Measurements from ENCODE around the gene TTC23.

The TTC23 gene

GRCh38 chr15:99126930-99127329, 122.5 kb downstream of the TTC23 start:
- H3K79me2 ChIP-seq (ENCODE audit: insufficient read depth, low read depth), result no peaks in the 10 kb centered on the region
- no peak overlapping the region for H3K4me3 ChIP-seq (IDR thresholded peaks at IDR 0.05; ENCODE audit: insufficient read depth, low read depth, low read length)
- no peak overlapping the region for H3K4me2 ChIP-seq
- H3K36me3 ChIP-seq (ENCODE audit: insufficient read depth), result no peaks in the 10 kb centered on the region
- H3K27me3 ChIP-seq (ENCODE audit: insufficient read depth, low read depth), result no peaks in the 10 kb centered on the region
- H3K9ac ChIP-seq, result no peak overlapping the region
- H4K20me1 ChIP-seq (ENCODE audit: insufficient read depth), result no peaks in the 10 kb centered on the region
- H3K4me1 ChIP-seq (ENCODE audit: low read depth, poor library complexity, severe bottlenecking), result peaks cover 24% of the 10 kb centered on the region
- no peak overlapping the region for H3K27ac ChIP-seq
- TF ChIP-seq, protein P1, sequence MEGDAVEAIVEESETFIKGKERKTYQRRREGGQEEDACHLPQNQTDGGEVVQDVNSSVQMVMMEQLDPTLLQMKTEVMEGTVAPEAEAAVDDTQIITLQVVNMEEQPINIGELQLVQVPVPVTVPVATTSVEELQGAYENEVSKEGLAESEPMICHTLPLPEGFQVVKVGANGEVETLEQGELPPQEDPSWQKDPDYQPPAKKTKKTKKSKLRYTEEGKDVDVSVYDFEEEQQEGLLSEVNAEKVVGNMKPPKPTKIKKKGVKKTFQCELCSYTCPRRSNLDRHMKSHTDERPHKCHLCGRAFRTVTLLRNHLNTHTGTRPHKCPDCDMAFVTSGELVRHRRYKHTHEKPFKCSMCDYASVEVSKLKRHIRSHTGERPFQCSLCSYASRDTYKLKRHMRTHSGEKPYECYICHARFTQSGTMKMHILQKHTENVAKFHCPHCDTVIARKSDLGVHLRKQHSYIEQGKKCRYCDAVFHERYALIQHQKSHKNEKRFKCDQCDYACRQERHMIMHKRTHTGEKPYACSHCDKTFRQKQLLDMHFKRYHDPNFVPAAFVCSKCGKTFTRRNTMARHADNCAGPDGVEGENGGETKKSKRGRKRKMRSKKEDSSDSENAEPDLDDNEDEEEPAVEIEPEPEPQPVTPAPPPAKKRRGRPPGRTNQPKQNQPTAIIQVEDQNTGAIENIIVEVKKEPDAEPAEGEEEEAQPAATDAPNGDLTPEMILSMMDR (conservative IDR thresholded peaks at IDR 0.05; ENCODE audit: low read depth, low read length), result no peak
- no peak overlapping the region for H2AFZ ChIP-seq (ENCODE audit: low read depth)

DNA sequence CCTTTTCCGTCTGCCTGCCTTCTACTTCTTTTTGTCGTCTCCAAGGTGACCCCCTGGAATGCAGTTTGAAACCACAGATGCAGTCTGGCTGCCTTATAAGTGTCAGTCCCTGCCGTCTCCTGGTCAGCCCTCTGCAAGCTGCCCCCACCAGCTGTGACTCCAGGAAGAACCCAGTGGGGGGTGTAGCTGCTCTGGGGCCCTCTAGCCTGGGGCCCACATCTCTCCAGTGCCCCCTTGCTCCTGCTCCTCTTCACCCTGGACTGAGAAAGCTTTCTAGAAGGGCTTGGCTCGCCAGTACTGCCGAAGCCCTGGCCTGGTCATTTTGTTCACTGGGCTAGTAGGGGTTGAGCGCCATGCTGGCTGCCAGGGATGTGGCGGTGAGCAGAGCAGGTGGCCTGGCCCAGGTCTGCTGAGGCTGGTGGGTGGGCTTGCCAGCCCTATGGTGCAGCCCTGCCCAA, 123.2 kb downstream of the TTC23 start:
- no peak overlapping the region for H3K4me3 ChIP-seq (IDR thresholded peaks at IDR 0.05; ENCODE audit: insufficient read depth, low read depth, low read length)
- no peaks in the 10 kb centered on the region for H3K36me3 ChIP-seq (ENCODE audit: insufficient read depth)
- no peak overlapping the region for H3K9ac ChIP-seq
- H3K79me2 ChIP-seq (ENCODE audit: insufficient read depth, low read depth), result no peaks in the 10 kb centered on the region
- TF ChIP-seq, protein P1 (conservative IDR thresholded peaks at IDR 0.05; ENCODE audit: low read depth, low read length), result no peak
- H2AFZ ChIP-seq (ENCODE audit: low read depth), result no peak overlapping the region
- peaks cover 24% of the 10 kb centered on the region for H3K4me1 ChIP-seq (ENCODE audit: low read depth, poor library complexity, severe bottlenecking)
- no peak overlapping the region for H3K4me2 ChIP-seq
- H3K27ac ChIP-seq, result no peak overlapping the region
- H3K27me3 ChIP-seq (ENCODE audit: insufficient read depth, low read depth), result no peaks in the 10 kb centered on the region
- no peaks in the 10 kb centered on the region for H4K20me1 ChIP-seq (ENCODE audit: insufficient read depth)

- Histone ChIP-seq H3K27ac (no peak overlapping the region), H3K27me3 (ENCODE audit: insufficient read depth, low read depth) (no peaks in the 10 kb centered on the region), H3K4me1 (ENCODE audit: low read depth, poor library complexity, severe bottlenecking) (peaks cover 24% of the 10 kb centered on the region), H3K79me2 (ENCODE audit: insufficient read depth, low read depth) (no peaks in the 10 kb centered on the region), H3K36me3 (ENCODE audit: insufficient read depth) (no peaks in the 10 kb centered on the region), H3K9ac (no peak overlapping the region), H2AFZ (ENCODE audit: low read depth) (no peak overlapping the region), H4K20me1 (ENCODE audit: insufficient read depth) (no peaks in the 10 kb centered on the region), H3K4me2 (no peak overlapping the region), H3K4me3 (IDR thresholded peaks at IDR 0.05; ENCODE audit: insufficient read depth, low read depth, low read length) (no peak overlapping the region)
- TF ChIP-seq, protein P1 (conservative IDR thresholded peaks at IDR 0.05; ENCODE audit: low read depth, low read length), result no peak
These were observed 124.1 kb downstream of the TTC23 start for GRCh38 chr15:99125061-99125891.

- Histone ChIP-seq H3K27me3 (ENCODE audit: insufficient read depth, low read depth) (no peaks in the 10 kb centered on the region), H2AFZ (ENCODE audit: low read depth) (no peak overlapping the region), H3K79me2 (ENCODE audit: insufficient read depth, low read depth) (no peaks in the 10 kb centered on the region), H3K9ac (no peak overlapping the region), H3K27ac (peak overlapping the region; percentile 50; the same call in 1 of the 2 replicates), H3K4me1 (ENCODE audit: low read depth, poor library complexity, severe bottlenecking) (peaks cover 24% of the 10 kb centered on the region), H4K20me1 (ENCODE audit: insufficient read depth) (no peaks in the 10 kb centered on the region), H3K4me3 (IDR thresholded peaks at IDR 0.05; ENCODE audit: insufficient read depth, low read depth, low read length) (no peak overlapping the region), H3K4me2 (peak overlapping the region; percentile 88), H3K36me3 (ENCODE audit: insufficient read depth) (no peaks in the 10 kb centered on the region)
- TF ChIP-seq, protein P1 (conservative IDR thresholded peaks at IDR 0.05; ENCODE audit: low read depth, low read length), result no peak
These were observed 124.7 kb downstream of the TTC23 start for GRCh38 chr15:99124641-99125040.

Data from KMS-11 (cell line).